HepG2 (cell line): ENCODE data around the gene AANAT. TPM values are rescaled to one million over a fixed set of nuclear protein-coding genes. Genes with fewer than 3 reads are reported as not detected.
A peak's percentile ranks its signal among the peaks of the same experiment; 100 is the strongest.

ENCODE experiments used
- ASH2L ChIP-seq: fragments of 300-600, 200-600 bp; sonication (generic); IDR thresholded peaks from 2 replicates; pipeline ENCODE4 v1.7.0; 2017; ENCODE audit warnings: low read depth, mild to moderate bottlenecking, moderate library complexity, mixed read lengths, low read length; ENCODE audit not compliant: insufficient read length
- CCDC6 ChIP-seq: sonication (generic); formaldehyde crosslinking; IDR thresholded peaks from 2 replicates; pipeline ENCODE4 v1.8.1; 2022; ENCODE audit warnings: mild to moderate bottlenecking, missing genetic modification reagents, moderate library complexity
- CERS6 ChIP-seq: sonication (generic); formaldehyde crosslinking; IDR thresholded peaks from 2 replicates; pipeline ENCODE4 v1.5.0; 2020; ENCODE audit warnings: missing genetic modification reagents
- CREB1 ChIP-seq, 2 experiments: fragments of 450-650 bp in 1 of 2; IDR thresholded peaks; 2 replicates each; pipeline ENCODE4 v1.6.1; 2016 to 2017; ENCODE audit warnings: control low read depth in 1 of 2, mild to moderate bottlenecking in 1 of 2, missing compliant biosample characterization in 1 of 2, missing genetic modification characterization in 1 of 2
- FOXA1 ChIP-seq, 2 experiments: fragments of 450-650 bp in 1 of 2; sonication (generic) in 1 of 2; formaldehyde crosslinking in 1 of 2; IDR thresholded peaks; 2 replicates each; pipeline versions ENCODE4 v1.4.0 to v1.6.1; 2016 to 2020; ENCODE audit warnings: missing genetic modification reagents in 1 of 2
- GABPA ChIP-seq, 2 experiments: IDR thresholded peaks; 2 replicates each; pipeline ENCODE4 v1.6.1; 2011 to 2016; ENCODE audit warnings: low read depth in 2 of 2, low read length in 1 of 2, missing biosample characterization in 1 of 2, missing genetic modification characterization in 1 of 2
- IKZF4 ChIP-seq: sonication (generic); formaldehyde crosslinking; IDR thresholded peaks from 2 replicates; pipeline ENCODE4 v1.5.1; 2020; ENCODE audit warnings: borderline replicate concordance, mild to moderate bottlenecking, low read depth, missing genetic modification reagents; ENCODE audit errors: not compliant biosample characterization
- KLF12 ChIP-seq: sonication (generic); formaldehyde crosslinking; IDR thresholded peaks from 2 replicates; pipeline ENCODE4 v1.4.0; 2020; ENCODE audit warnings: missing genetic modification reagents, borderline replicate concordance
- LBX2 ChIP-seq: sonication (generic); formaldehyde crosslinking; IDR thresholded peaks from 2 replicates; pipeline ENCODE4 v1.5.0; 2020; ENCODE audit warnings: missing genetic modification reagents, mild to moderate bottlenecking, borderline replicate concordance
- RAD51 ChIP-seq: fragments of 450-650 bp; IDR thresholded peaks from 2 replicates; pipeline ENCODE4 v1.6.1; 2016; ENCODE audit warnings: borderline replicate concordance
- TARDBP ChIP-seq: sonication (generic); formaldehyde crosslinking; IDR thresholded peaks from 2 replicates; pipeline ENCODE4 v1.8.0; 2022; ENCODE audit warnings: mild to moderate bottlenecking, missing genetic modification reagents
- TFAP4 ChIP-seq: sonication (generic); IDR thresholded peaks from 2 replicates; pipeline ENCODE4 v1.6.1; 2016; ENCODE audit warnings: low read depth, borderline replicate concordance
- TRIM22 ChIP-seq: fragments of 450-650 bp; IDR thresholded peaks from 2 replicates; pipeline ENCODE4 v1.6.1; 2017
- ZBTB43 ChIP-seq: sonication (generic); formaldehyde crosslinking; conservative IDR thresholded peaks from 2 replicates; pipeline ENCODE4 v1.4.0; 2020; ENCODE audit warnings: missing genetic modification reagents
- ZFP90 ChIP-seq: sonication (generic); formaldehyde crosslinking; IDR thresholded peaks from 2 replicates; pipeline ENCODE4 v1.8.0; 2022; ENCODE audit warnings: missing genetic modification reagents, mild to moderate bottlenecking, inconsistent platforms, borderline replicate concordance
- ZNF263 ChIP-seq: sonication (generic); formaldehyde crosslinking; IDR thresholded peaks from 2 replicates; pipeline ENCODE4 v1.4.0; 2020; ENCODE audit warnings: missing genetic modification reagents
- ZNF362 ChIP-seq: sonication (generic); formaldehyde crosslinking; IDR thresholded peaks from 2 replicates; pipeline ENCODE4 v1.4.0; 2020; ENCODE audit warnings: missing genetic modification reagents, mild to moderate bottlenecking, borderline replicate concordance
- ZNF674 ChIP-seq: sonication (generic); formaldehyde crosslinking; IDR thresholded peaks from 2 replicates; pipeline ENCODE4 v1.5.0; 2020; ENCODE audit warnings: low read depth, mild to moderate bottlenecking, missing genetic modification reagents
- ZNF720 ChIP-seq: sonication (generic); formaldehyde crosslinking; IDR thresholded peaks from 2 replicates; pipeline ENCODE4 v1.4.0; 2020; ENCODE audit warnings: missing genetic modification reagents
- ZSCAN31 ChIP-seq: sonication (generic); formaldehyde crosslinking; IDR thresholded peaks from 2 replicates; pipeline ENCODE4 v1.5.0; 2020; ENCODE audit warnings: low read depth, mild to moderate bottlenecking, missing genetic modification reagents
- polyA plus RNA-seq, 8 experiments: library from polyadenylated mRNA; depleted of rRNA in 3 of 8; stranded (reverse) in 7 of 8; unstranded in 1 of 8; fragments of >200 nt; fragmentation: Illumina TruSeq in 4 of 8; extraction: Trizol in 4 of 8; gene quantifications; 2 replicates each; pipeline versions ENCODE4 v1.2.1 to v1.2.3, GENCODE V29; 2011 to 2016; ENCODE audit warnings: low read depth in 4 of 8, missing spikeins in 1 of 8, mixed read lengths in 1 of 8; ENCODE audit not compliant: insufficient read depth in 1 of 8
- total RNA-seq, 5 experiments: library from RNA; depleted of rRNA; stranded (reverse); fragments of >200 nt; fragmentation: Illumina TruSeq; extraction: Trizol; gene quantifications; 2 replicates each; pipeline ENCODE4 v1.2.3, GENCODE V29; 2016; ENCODE audit warnings: low read depth in 1 of 5

AANAT gene
- total and polyA plus RNA-seq, 2 of the 13 experiments (the other 11 are each of a cell fraction or from before 2014, with no cell fraction given): 0.07 TPM; not detected in 1

GRCh38 chr17:76513306-76513692, 45.9 kb downstream of the AANAT start (continued):
- TF ChIP-seq ZNF362 (peak; percentile 24; the same call in 1 of the 2 replicates), TFAP4 (no peak), ZNF720 (CRISPR knock-in tag) (no peak), ASH2L (no peak), FOXA1 (IDR thresholded peaks at IDR 0.05) (no peak), FOXA1 (CRISPR knock-in tag; IDR thresholded peaks at IDR 0.05) (no peak), ZSCAN31 (CRISPR knock-in tag) (no peak), CERS6 (CRISPR knock-in tag) (no peak), KLF12 (CRISPR knock-in tag) (no peak), ZNF674 (no peak), TRIM22 (no peak), CREB1 (IDR thresholded peaks at IDR 0.05) (no peak), CREB1 (CRISPR knock-in tag; IDR thresholded peaks at IDR 0.05) (no peak), ZNF263 (CRISPR knock-in tag) (no peak), RAD51 (peak; percentile 43; the same call in 1 of the 2 replicates), LBX2 (CRISPR knock-in tag) (no peak), ZFP90 (no peak), CCDC6 (no peak), TARDBP (no peak), ZBTB43 (CRISPR knock-in tag) (no peak), GABPA (IDR thresholded peaks at IDR 0.05; ENCODE audit: low read depth, low read length) (no peak), GABPA (CRISPR knock-in tag; IDR thresholded peaks at IDR 0.05; ENCODE audit: low read depth) (no peak), IKZF4 (CRISPR knock-in tag) (no peak)
